ENCODE data around the gene GDF2. TPM values are rescaled to one million over a fixed set of nuclear protein-coding genes. Genes with fewer than 3 reads are reported as not detected.

Gene GDF2
- total RNA-seq, 4 donors from 2014 or later: not detected

- Histone ChIP-seq H3K36me3 (no peaks in the 10 kb centered on the region), H3K27me3 (no peaks in the 10 kb centered on the region), H3K4me3 (replicated peaks in 1 of 3) (no peak overlapping the region), H3K27ac (no peak overlapping the region), H3K9me3 (no peaks in the 10 kb centered on the region), H3K4me1 (no peaks in the 10 kb centered on the region)
- WGBS, 2 donors: 84 to 91% methylated on average over 8 of the region's 8 CpGs
- intact Hi-C loops (cut with DNase I): no loop called here
- TF ChIP-seq CTCF (IDR thresholded peaks at IDR 0.05): no peak
- no peak for TF ChIP-seq POLR2A (IDR thresholded peaks at IDR 0.05)
- DNase-seq: no peak
These were observed 44.6 kb downstream of the GDF2 start for GRCh38 chr10:47366731-47367460.

- intact Hi-C loops (cut with DNase I): no loop called here
- no peaks in the 10 kb centered on the region for H3K27me3 ChIP-seq
- H3K4me1 ChIP-seq: no peaks in the 10 kb centered on the region
- no peak overlapping the region for H3K27ac ChIP-seq
- no peak for DNase-seq
- H3K9me3 ChIP-seq: no peaks in the 10 kb centered on the region
- WGBS, 2 donors: 82 to 87% methylated on average over 11 of the region's 11 CpGs
- TF ChIP-seq CTCF (IDR thresholded peaks at IDR 0.05) (no peak), POLR2A (IDR thresholded peaks at IDR 0.05) (no peak)
- H3K4me3 ChIP-seq (replicated peaks in 1 of 3): no peak overlapping the region
- H3K36me3 ChIP-seq: no peaks in the 10 kb centered on the region
These were observed 45.4 kb downstream of the GDF2 start for GRCh38 chr10:47367646-47368045.

- intact Hi-C loops (cut with DNase I): no loop called here
These were observed 46.4 kb downstream of the GDF2 start for GRCh38 chr10:47368431-47369180.

GRCh38 chr10:47369251-47369894 is 47.1 kb downstream of the GDF2 start:
- Histone ChIP-seq H3K27me3 (no peaks in the 10 kb centered on the region), H3K27ac (no peak overlapping the region), H3K36me3 (no peaks in the 10 kb centered on the region), H3K9me3 (no peaks in the 10 kb centered on the region), H3K4me1 (no peaks in the 10 kb centered on the region), H3K4me3 (replicated peaks in 1 of 3) (no peak overlapping the region)
- WGBS, 2 donors: 69 to 80% methylated on average over 9 of the region's 9 CpGs
- TF ChIP-seq CTCF (IDR thresholded peaks at IDR 0.05) (no peak), POLR2A (IDR thresholded peaks at IDR 0.05) (no peak)
- intact Hi-C loops (cut with DNase I): no loop called here
- DNase-seq: no peak

More at GRCh38 chr10:47368431-47369180, 46.4 kb downstream of the GDF2 start:
- DNase-seq: no peak
- 87 to 95% methylated on average over 15 to 24 of the region's 24 CpGs for WGBS, 2 donors
- TF ChIP-seq POLR2A (IDR thresholded peaks at IDR 0.05): no peak
- no peak for TF ChIP-seq CTCF (IDR thresholded peaks at IDR 0.05)
- Histone ChIP-seq H3K4me1 (no peaks in the 10 kb centered on the region), H3K9me3 (no peaks in the 10 kb centered on the region), H3K36me3 (no peaks in the 10 kb centered on the region), H3K4me3 (replicated peaks in 1 of 3) (no peak overlapping the region), H3K27me3 (no peaks in the 10 kb centered on the region), H3K27ac (no peak overlapping the region)

All from thyroid gland (tissue), 4 donors.